Measurements from ENCODE around the gene C19orf47.

The C19orf47 gene

GRCh38 chr19:40348125-40348913, at the start of gene C19orf47, which contains the start of gene PLD3:
Gene C19orf47, minus strand, starts transcription at chr19:40348397. Its CDS starts 6,540 bp downstream, at chr19:40341857.
Gene PLD3, plus strand, starts transcription at chr19:40348695. Its CDS starts 17,789 bp downstream, at chr19:40366484.
- peak; percentile 97 for DNase-seq

GRCh38 chr19:40397568-40397906, 49.3 kb upstream of the C19orf47 start:
- no peak for DNase-seq

- DNase-seq = no peak
Measured at GRCh38 chr19:40396886-40397567, 48.8 kb upstream of the C19orf47 start.

GRCh38 chr19:40395956-40396355, 47.8 kb upstream of the C19orf47 start:
- no peak for DNase-seq

- DNase-seq = no peak
Measured at GRCh38 chr19:40394816-40395210, 46.6 kb upstream of the C19orf47 start.

GRCh38 chr19:40393894-40394815, 46.0 kb upstream of the C19orf47 start:
- DNase-seq = no peak

GRCh38 chr19:40392894-40393517, 44.8 kb upstream of the C19orf47 start:
- no peak for DNase-seq

GRCh38 chr19:40392123-40392522, 43.9 kb upstream of the C19orf47 start:
- DNase-seq = no peak

GRCh38 chr19:40390084-40390742, 42.0 kb upstream of the C19orf47 start, which contains the start of gene HIPK4:
Gene HIPK4, minus strand, starts transcription at chr19:40390181. Its CDS starts 279 bp downstream, at chr19:40389902.
- DNase-seq = no peak

- no peak for DNase-seq
Measured at GRCh38 chr19:40389404-40390083, 41.3 kb upstream of the C19orf47 start.

GRCh38 chr19:40388481-40388880, 40.3 kb upstream of the C19orf47 start:
- no peak for DNase-seq

GRCh38 chr19:40387155-40387554, 39.0 kb upstream of the C19orf47 start:
- no peak for DNase-seq

- DNase-seq = no peak
Measured at GRCh38 chr19:40383668-40384248, 35.6 kb upstream of the C19orf47 start.

- DNase-seq = no peak
Measured at GRCh38 chr19:40381321-40381720, 33.1 kb upstream of the C19orf47 start.

GRCh38 chr19:40380199-40381037, 32.2 kb upstream of the C19orf47 start:
- DNase-seq = no peak

- DNase-seq = no peak
Measured at GRCh38 chr19:40379446-40380198, 31.4 kb upstream of the C19orf47 start.

- DNase-seq = no peak
Measured at GRCh38 chr19:40378509-40378908, 30.3 kb upstream of the C19orf47 start.

GRCh38 chr19:40377876-40378385, 29.7 kb upstream of the C19orf47 start:
- DNase-seq = no peak

- no peak for DNase-seq
Measured at GRCh38 chr19:40376286-40376862, 28.2 kb upstream of the C19orf47 start.
